Measurements from ENCODE around the gene SORBS1.

Gene SORBS1

DNA sequence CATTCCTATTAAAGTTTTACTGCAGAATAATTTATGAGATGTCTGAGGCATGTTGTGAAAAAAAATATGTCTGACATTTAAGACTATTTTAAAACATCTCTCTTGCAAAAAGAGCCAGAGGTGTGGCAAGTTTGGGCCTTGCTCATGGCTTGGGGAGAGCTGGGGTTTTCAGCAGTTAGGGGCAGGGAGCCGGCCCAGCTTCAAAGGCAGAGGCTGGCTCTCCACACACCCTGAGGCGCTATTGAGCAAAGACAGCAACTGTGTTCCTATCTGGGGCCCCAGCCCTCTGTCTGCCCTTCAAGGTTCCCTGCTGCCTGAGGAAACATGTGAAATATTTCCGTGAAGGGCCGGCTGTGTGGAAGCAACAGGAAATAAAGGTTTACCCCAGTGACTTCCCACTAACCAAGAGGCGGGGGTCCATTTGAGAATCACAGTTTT lies 94.0 kb downstream of the SORBS1 start:
- no peak for DNase-seq (ENCODE audit: extremely low read depth in 1 of 2, low read depth in 1 of 2)

- no peak for DNase-seq (ENCODE audit: extremely low read depth in 1 of 2, low read depth in 1 of 2)
Measured at GRCh38 chr10:95466436-95466835, 94.7 kb downstream of the SORBS1 start.

DNA sequence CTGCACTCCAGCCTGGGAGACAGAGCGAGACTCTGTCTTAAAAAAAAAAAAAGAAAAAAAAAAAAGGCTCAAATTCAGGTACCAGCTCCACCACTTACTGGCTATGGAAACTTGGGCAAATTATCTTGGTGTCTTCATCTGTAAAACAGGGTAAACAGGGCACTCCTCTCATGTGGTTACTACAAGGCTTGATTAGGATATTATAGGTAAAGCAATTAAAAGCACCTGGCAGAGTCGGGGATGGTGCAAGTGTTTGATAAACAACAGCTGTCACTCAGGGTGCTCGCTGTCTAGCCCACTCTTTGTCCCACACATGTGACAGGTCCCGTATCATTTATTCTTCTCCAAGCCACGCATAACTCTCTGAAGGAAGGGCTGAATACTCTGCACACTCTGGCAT lies 96.9 kb downstream of the SORBS1 start:
- no peak for DNase-seq (ENCODE audit: extremely low read depth in 1 of 2, low read depth in 1 of 2)

- no peak for DNase-seq (ENCODE audit: extremely low read depth in 1 of 2, low read depth in 1 of 2)
Measured at GRCh38 chr10:95462740-95463667, 98.2 kb downstream of the SORBS1 start.

DNA sequence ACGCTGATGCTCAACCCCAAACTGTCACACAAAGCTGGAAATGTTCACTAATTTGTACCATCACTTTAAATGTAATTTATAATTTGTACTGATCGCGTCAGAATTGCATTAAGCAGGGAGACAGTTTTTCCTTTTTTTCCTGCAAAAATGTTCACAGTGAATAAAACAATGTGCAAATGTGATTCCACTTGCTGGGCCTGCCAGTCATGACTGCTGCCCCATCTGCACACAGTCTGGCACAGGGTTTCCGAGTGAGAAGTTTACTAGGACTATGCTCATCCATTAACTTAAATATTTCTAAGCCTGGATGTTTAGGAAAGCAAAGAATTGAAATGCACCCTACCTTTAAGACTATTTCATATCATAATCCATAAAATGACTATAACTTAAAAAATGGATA lies 99.6 kb downstream of the SORBS1 start:
- no peak for DNase-seq (ENCODE audit: extremely low read depth in 1 of 2, low read depth in 1 of 2)

DNA sequence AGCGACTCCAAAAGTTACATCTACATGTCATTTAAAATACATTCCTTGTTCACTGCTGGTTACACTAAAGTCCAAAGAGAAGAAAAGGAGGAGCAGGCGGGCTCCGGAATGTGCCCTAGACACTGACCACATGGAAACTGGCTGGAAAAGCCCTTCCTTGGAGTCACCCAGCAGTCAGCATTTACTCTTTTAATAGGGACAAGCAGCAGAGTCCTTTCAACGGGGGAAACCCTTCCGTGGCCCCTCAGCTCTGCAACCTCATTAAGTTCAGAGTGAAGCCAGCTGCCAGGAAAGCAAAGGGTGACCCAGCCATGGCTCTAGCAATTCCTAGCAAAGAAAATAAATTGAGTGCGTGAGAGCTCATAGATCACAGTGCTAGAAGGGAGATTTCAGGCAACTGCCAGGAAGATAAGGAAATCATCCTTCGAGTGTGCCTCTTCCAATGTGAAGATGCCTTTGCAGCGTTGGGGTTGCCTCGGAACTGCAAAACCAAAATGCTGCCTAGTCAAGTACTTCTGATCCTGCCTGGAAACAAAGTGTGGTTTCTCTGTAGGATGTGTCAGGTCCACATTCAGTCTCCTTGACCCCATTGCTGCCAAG lies 101.6 kb downstream of the SORBS1 start:
- no peak for DNase-seq (ENCODE audit: extremely low read depth in 1 of 2, low read depth in 1 of 2)

DNA sequence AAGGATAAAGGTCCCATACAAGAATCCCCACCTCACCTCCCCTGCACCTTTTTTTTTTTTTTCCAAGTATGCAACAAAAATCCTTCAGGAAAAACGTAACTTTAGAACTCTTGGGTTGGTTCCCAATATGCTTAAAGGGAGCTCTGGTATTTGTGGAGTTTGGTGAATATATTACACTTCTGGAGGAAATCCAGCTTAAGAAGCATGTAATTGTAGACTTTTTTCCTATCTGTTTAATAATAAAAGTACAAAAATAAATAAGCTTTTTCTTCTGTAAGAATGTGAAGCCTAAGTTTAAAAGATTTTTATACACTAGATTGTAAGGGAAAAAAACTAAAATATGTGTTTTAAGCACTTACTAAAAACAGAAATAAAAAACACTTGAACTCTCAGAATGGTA lies 102.3 kb downstream of the SORBS1 start:
- DNase-seq (ENCODE audit: extremely low read depth in 1 of 2, low read depth in 1 of 2) = no peak

- DNase-seq (ENCODE audit: extremely low read depth in 1 of 2, low read depth in 1 of 2) = no peak
Measured at GRCh38 chr10:95458014-95458413, 103.2 kb downstream of the SORBS1 start.

DNA sequence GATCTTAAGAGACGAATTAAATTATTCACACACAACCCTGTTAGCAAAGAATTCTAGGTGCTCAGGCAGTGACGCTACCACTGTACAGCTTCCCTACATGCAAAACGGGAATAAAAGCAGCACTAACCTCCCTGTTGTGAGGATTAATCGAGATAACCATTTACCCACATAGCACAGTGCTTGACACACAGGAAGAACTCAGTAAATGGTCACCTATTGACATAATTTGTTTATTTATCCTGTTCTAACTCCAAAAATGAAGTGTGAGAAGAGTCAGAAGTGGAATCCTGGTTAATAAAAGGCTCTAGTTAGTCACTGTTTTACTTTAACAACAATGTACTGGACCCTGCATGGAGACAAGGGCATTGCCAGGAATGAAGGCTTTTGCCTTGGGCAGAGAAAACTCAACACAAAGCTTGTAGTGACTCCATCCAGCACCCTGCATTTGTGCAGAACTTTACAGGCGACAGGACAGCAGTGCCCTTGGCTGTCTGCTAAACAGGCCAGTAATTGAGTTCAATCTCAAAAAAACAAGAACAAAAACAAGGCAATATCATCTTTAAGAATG lies 103.8 kb downstream of the SORBS1 start:
- no peak for DNase-seq (ENCODE audit: extremely low read depth in 1 of 2, low read depth in 1 of 2)

DNA sequence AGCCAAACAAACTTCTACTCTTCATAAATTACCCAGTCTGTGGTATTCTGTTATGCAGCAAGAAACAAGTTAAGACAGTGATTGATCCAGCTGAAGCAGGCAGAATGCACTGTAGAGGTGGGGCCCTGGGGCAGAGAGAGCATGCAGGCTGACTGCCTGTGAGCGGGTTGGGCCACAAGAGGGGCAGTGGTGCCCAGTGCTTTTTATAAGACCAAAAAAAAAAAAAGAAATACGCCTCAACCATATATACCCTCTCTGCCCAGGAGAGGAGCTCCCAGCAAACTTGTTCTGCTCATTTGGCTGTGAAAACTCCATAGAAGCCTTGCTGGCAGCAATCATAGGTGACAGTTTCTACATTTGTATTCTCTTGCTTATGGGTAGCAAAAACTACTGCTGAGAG lies 104.7 kb downstream of the SORBS1 start:
- no peak for DNase-seq (ENCODE audit: extremely low read depth in 1 of 2, low read depth in 1 of 2)

- no peak for DNase-seq (ENCODE audit: extremely low read depth in 1 of 2, low read depth in 1 of 2)
Measured at GRCh38 chr10:95454940-95455339, 106.2 kb downstream of the SORBS1 start.

GRCh38 chr10:95454356-95454755 lies 106.8 kb downstream of the SORBS1 start:
- DNase-seq (ENCODE audit: extremely low read depth in 1 of 2, low read depth in 1 of 2) = no peak

DNA sequence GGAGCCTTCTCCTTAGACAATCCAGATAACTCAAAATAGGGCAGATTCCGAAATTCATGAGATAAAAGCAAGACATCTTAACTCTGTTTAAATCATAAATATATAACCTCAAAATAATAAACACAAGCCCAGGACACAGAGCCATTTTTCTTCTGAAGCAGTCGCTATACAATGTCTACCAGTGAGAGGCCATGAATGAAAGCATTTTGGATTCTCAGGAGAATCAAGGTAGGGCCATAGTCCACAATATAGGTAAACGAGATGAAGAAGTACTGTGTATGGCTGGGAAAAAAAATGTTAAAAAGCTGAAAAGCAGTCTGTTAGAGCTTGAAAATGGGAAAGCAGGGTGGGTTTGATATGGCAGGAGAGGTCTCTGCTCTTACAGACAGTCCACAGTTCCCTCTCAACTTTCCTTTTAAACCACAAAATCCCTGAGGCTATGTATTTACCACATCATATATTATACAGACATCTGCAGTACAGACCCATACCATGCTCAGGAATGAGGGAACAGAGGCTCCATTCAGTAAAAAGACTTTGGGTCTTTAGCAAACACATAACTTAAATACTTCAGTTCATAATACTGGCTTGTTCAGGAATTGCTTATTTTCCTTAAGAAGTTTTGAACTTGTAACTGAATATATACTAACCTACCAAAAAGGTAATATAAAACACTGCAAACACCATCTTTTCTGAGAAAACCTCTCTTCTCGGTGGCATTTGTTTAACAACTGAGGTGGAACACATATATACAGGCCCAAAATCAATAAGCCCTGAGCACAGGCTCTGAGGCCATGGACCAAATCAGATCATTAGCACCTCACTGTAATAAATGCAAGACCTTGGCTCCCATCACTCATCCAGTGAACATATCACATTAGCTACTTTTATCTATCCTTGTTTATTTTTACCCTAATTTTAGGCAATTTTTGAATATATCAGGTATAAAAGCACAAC lies 109.3 kb downstream of the SORBS1 start:
- DNase-seq (ENCODE audit: extremely low read depth in 1 of 2, low read depth in 1 of 2) = no peak

GRCh38 chr10:95451150-95451549 lies 110.0 kb downstream of the SORBS1 start:
- DNase-seq (ENCODE audit: extremely low read depth in 1 of 2, low read depth in 1 of 2) = no peak

- no peak for DNase-seq (ENCODE audit: extremely low read depth in 1 of 2, low read depth in 1 of 2)
Measured at GRCh38 chr10:95450188-95450587, 111.0 kb downstream of the SORBS1 start.

GRCh38 chr10:95447685-95448084 lies 113.5 kb downstream of the SORBS1 start:
- DNase-seq (ENCODE audit: extremely low read depth in 1 of 2, low read depth in 1 of 2) = no peak

DNA sequence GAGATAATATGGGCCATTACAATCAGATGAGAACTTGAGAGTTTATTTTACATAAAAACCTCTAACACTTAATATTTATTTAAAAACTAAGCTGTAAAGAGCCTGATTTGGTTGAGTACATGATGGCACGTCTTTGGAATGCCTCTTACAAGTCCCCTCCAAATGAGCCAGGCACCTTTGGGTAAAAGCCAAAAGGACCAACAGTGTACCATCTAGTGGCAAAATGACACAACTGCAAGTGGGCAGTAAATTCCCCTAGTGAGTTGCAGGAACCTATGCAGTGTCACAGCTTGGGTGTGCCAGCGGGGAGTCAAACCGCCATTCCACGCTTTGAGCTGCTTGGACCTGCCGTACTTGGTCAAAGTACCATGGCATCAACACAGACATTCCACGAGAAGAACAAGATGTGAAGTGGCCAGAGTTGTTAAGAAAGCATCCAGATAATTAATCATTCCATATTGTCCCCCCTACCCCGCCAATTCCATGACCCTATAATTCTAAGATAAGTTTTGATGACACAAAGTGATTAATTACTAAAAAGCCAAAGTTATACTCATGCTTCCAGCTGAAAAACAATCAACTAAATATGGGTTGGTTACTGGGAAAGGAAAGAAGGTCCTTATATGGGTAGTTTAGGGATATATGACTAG lies 115.2 kb downstream of the SORBS1 start:
- DNase-seq (ENCODE audit: extremely low read depth in 1 of 2, low read depth in 1 of 2) = no peak

DNA sequence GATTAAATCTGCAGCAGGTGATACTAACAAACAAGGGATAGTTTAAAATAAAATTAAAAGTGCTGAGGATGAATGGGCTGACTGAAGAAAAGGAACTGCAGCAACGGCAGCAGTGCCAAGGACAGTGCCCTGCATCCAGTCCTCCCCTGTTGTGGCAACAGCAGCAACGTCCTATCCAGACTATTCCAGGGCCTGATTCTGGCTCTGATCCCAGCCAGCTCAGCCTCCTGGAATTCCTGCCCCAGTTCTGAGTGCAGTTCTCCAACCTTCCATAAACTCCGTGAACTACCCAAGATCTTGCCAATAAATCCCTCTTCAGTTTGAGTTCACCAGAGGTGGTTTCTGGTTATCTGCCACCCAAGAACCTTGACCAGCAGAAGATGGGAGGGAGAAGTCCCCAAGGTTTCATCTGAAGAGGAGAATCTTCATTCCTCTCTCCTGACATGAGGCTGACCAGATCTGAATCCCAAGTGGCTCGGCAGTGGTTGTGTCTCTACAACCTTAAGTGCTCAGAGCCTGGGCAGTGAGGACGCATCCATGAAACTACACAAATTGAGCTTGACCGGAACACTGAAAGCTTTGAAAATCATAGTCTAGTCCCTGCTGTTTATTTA lies 115.8 kb downstream of the SORBS1 start:
- DNase-seq (ENCODE audit: extremely low read depth in 1 of 2, low read depth in 1 of 2) = no peak

- no peak for DNase-seq (ENCODE audit: extremely low read depth in 1 of 2, low read depth in 1 of 2)
Measured at GRCh38 chr10:95444792-95445191, 116.4 kb downstream of the SORBS1 start.

GRCh38 chr10:95443636-95444035 lies 117.5 kb downstream of the SORBS1 start:
- DNase-seq (ENCODE audit: extremely low read depth in 1 of 2, low read depth in 1 of 2) = no peak
